SU-DHL-6 (cell line): ENCODE results near the gene CDC42.

Source experiments
- H2AFZ ChIP-seq: fragments of 200-600 bp; sonication (generic); 2 replicates; pipeline ENCODE4 v1.6.1; 2014; ENCODE audit warnings: low read depth, mild to moderate bottlenecking, moderate library complexity, mixed read lengths, antibody characterized with exemption, low read length; ENCODE audit not compliant: severe bottlenecking
- H3F3A ChIP-seq: fragments of 200-600 bp; shearing (Covaris generic); 2 replicates; pipeline ENCODE4 v1.6.0; 2016; ENCODE audit warnings: antibody characterized with exemption, mild to moderate bottlenecking; ENCODE audit not compliant: insufficient read depth
- H3K27ac ChIP-seq: fragments of 200-600 bp; sonication (generic); 2 replicates; pipeline ENCODE4 v1.5.1; 2016; ENCODE audit warnings: low read depth, mild to moderate bottlenecking, low read length, moderate library complexity, mixed read lengths
- H3K27me3 ChIP-seq: fragments of 200-600 bp; sonication (generic), shearing (Covaris generic); 2 replicates; pipeline ENCODE4 v1.6.0; 2014; ENCODE audit warnings: mild to moderate bottlenecking, low read length
- H3K36me3 ChIP-seq: fragments of 200-600 bp; sonication (generic); 2 replicates; pipeline ENCODE4 v1.6.1; 2014; ENCODE audit warnings: mild to moderate bottlenecking, low read length, mixed read lengths
- H3K4me2 ChIP-seq: fragments of 300-600, 200-600 bp; shearing (Covaris generic), sonication (generic); 2 replicates; pipeline ENCODE4 v1.6.0; 2014; ENCODE audit warnings: low read length, low read depth, mild to moderate bottlenecking; ENCODE audit not compliant: poor library complexity, severe bottlenecking
- H3K4me3 ChIP-seq: fragments of 200-600 bp; sonication (generic); 2 replicates; pipeline ENCODE4 v1.5.1; 2014; ENCODE audit warnings: antibody characterized with exemption, low read length, mild to moderate bottlenecking, mixed read lengths; ENCODE audit not compliant: insufficient read depth, poor library complexity, severe bottlenecking
- H3K79me2 ChIP-seq: fragments of 200-600 bp; sonication (generic); 2 replicates; pipeline ENCODE4 v1.6.1; 2014; ENCODE audit warnings: mild to moderate bottlenecking, low read length, moderate library complexity; ENCODE audit not compliant: insufficient read depth
- H3K9ac ChIP-seq: fragments of 200-600 bp; sonication (generic); 2 replicates; pipeline ENCODE4 v1.7.0; 2014; ENCODE audit warnings: mild to moderate bottlenecking, low read length
- H3K9me2 ChIP-seq: fragments of 200-600 bp; sonication (generic); replicated peaks from 2 replicates; pipeline ENCODE4 v1.6.1; 2014; ENCODE audit warnings: low read length; ENCODE audit not compliant: insufficient read depth
- H3K9me3 ChIP-seq: fragments of 200-600 bp; sonication (generic); 2 replicates; pipeline ENCODE4 v1.6.1; 2014; ENCODE audit warnings: low read length, mixed read lengths; ENCODE audit not compliant: insufficient read depth
- H4K20me1 ChIP-seq: fragments of 200-600 bp; sonication (generic); 2 replicates; pipeline ENCODE4 v1.6.1; 2014; ENCODE audit warnings: low read depth, mild to moderate bottlenecking, antibody characterized with exemption, low read length, moderate library complexity, mixed read lengths
- CTCF ChIP-seq: fragments of 200-600 bp; sonication (generic); IDR thresholded peaks from one replicate; pipeline ENCODE4 v1.5.1; 2017; ENCODE audit warnings: antibody characterized with exemption, mild to moderate bottlenecking, low read length, moderate library complexity; ENCODE audit not compliant: insufficient read depth, poor library complexity, severe bottlenecking
- EZH2phosphoT487 ChIP-seq: fragments of 200-600 bp; sonication (generic), shearing (Covaris generic); conservative IDR thresholded peaks from 2 replicates; pipeline ENCODE4 v1.6.1; 2018; ENCODE audit warnings: mild to moderate bottlenecking, antibody characterized with exemption, low read length, moderate library complexity, mixed read lengths

The CDC42 gene

GRCh38 chr1:22053861-22054770 lies 1.6 kb downstream of the CDC42 start:
- no peak overlapping the region for H2AFZ ChIP-seq
- no peaks in the 10 kb centered on the region for H3K36me3 ChIP-seq
- H3K9me3 ChIP-seq, result no peaks in the 10 kb centered on the region
- TF ChIP-seq EZH2phosphoT487, result no peak
- TF ChIP-seq CTCF, result no peak
- peaks cover 34% of the 10 kb centered on the region for H4K20me1 ChIP-seq
- peak overlapping the region; percentile 80 for H3K4me3 ChIP-seq
- H3K9ac ChIP-seq, result peak overlapping the region; percentile 93
- H3K9me2 ChIP-seq, result no peaks in the 10 kb centered on the region
- H3K79me2 ChIP-seq, result peaks cover 63% of the 10 kb centered on the region
- no peak overlapping the region for H3K27ac ChIP-seq
- peak overlapping the region; percentile 78 for H3K4me2 ChIP-seq
- no peaks in the 10 kb centered on the region for H3K27me3 ChIP-seq
- H3F3A ChIP-seq, result peaks cover 10% of the 10 kb centered on the region; the same call in 1 of the 2 replicates

- Histone ChIP-seq H3K27me3 (no peaks in the 10 kb centered on the region), H3K9ac (no peak overlapping the region), H3K36me3 (no peaks in the 10 kb centered on the region), H3K27ac (no peak overlapping the region), H4K20me1 (peaks cover 38% of the 10 kb centered on the region), H3K4me3 (no peak overlapping the region), H3K79me2 (peaks cover 76% of the 10 kb centered on the region), H3F3A (peaks cover 10% of the 10 kb centered on the region; the same call in 1 of the 2 replicates), H3K4me2 (peak overlapping the region; percentile 27), H3K9me2 (no peaks in the 10 kb centered on the region), H2AFZ (no peak overlapping the region), H3K9me3 (no peaks in the 10 kb centered on the region)
- TF ChIP-seq EZH2phosphoT487 (no peak), CTCF (no peak)
These were observed 3.0 kb downstream of the CDC42 start for GRCh38 chr1:22055463-22055862.

DNA sequence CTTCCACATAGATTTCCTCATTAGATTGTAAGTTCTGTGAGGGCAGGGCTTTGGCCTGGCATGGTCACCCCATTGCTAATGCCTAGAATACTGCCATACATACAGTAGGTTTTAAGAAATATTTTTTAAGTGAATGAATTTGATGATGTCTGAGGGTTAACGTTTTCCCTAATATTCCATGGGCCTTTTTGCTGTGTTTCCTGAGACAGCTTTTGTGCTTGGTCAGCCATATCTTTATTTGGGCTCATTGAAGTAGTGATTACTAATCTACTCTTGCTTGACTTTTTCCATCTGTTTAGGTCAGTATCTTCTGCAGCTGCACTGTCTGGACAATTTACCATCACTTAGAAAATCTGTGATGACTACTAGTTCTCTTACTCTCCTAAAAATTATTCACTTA lies 3.5 kb downstream of the CDC42 start:
- no peaks in the 10 kb centered on the region for H3K27me3 ChIP-seq
- peaks cover 43% of the 10 kb centered on the region for H4K20me1 ChIP-seq
- H3K79me2 ChIP-seq, result peaks cover 82% of the 10 kb centered on the region
- H3K9me3 ChIP-seq, result no peaks in the 10 kb centered on the region
- H3K4me3 ChIP-seq, result no peak overlapping the region
- no peaks in the 10 kb centered on the region for H3K9me2 ChIP-seq
- no peak overlapping the region for H2AFZ ChIP-seq
- no peaks in the 10 kb centered on the region for H3K36me3 ChIP-seq
- peak overlapping the region; percentile 27 for H3K4me2 ChIP-seq
- peaks cover 10% of the 10 kb centered on the region; the same call in 1 of the 2 replicates for H3F3A ChIP-seq
- TF ChIP-seq EZH2phosphoT487 (no peak), CTCF (no peak)
- H3K9ac ChIP-seq, result no peak overlapping the region
- H3K27ac ChIP-seq, result no peak overlapping the region
